Measurements from ENCODE around the gene ARF3.

The ARF3 gene

GRCh38 chr12:48957141-48958048 is at the start of gene ARF3:
TSS of gene ARF3 (minus strand) at chr12:48957487. CDS start at chr12:48941095, 16,392 bp downstream.
- peak; percentile 98 for DNase-seq

GRCh38 chr12:49000346-49000745 is 43.1 kb upstream of the ARF3 start:
- no peak for DNase-seq

- peak; percentile 74 for DNase-seq
Measured at GRCh38 chr12:48999371-49000131, 42.3 kb upstream of the ARF3 start, which contains the start of gene DDN. TSS of gene DDN (minus strand) at chr12:48999375. CDS start at chr12:48999287, 88 bp downstream.

- peak; percentile 54 for DNase-seq
Measured at GRCh38 chr12:48998497-48999353, 41.4 kb upstream of the ARF3 start.

- peak; percentile 54 for DNase-seq
Measured at GRCh38 chr12:48997719-48998496, 40.6 kb upstream of the ARF3 start.

GRCh38 chr12:48996794-48997718 is 39.8 kb upstream of the ARF3 start:
- DNase-seq, result peak; percentile 63

GRCh38 chr12:48995086-48995879 is 38.0 kb upstream of the ARF3 start:
- DNase-seq, result peak; percentile 84

GRCh38 chr12:48994224-48995085 is 37.2 kb upstream of the ARF3 start:
- DNase-seq, result no peak

- DNase-seq, result no peak
Measured at GRCh38 chr12:48993787-48994186, 36.5 kb upstream of the ARF3 start.

GRCh38 chr12:48991247-48992050 is 34.2 kb upstream of the ARF3 start:
- DNase-seq, result peak; percentile 20

GRCh38 chr12:48990552-48990951 is 33.3 kb upstream of the ARF3 start:
- peak; percentile 58 for DNase-seq

- DNase-seq, result peak; percentile 49
Measured at GRCh38 chr12:48988030-48988649, 30.9 kb upstream of the ARF3 start.

- peak; percentile 83 for DNase-seq
Measured at GRCh38 chr12:48986720-48987291, 29.5 kb upstream of the ARF3 start.

- DNase-seq, result no peak
Measured at GRCh38 chr12:48985901-48986300, 28.6 kb upstream of the ARF3 start.

GRCh38 chr12:48985475-48985897 is 28.2 kb upstream of the ARF3 start:
- DNase-seq, result no peak

- peak; percentile 16 for DNase-seq
Measured at GRCh38 chr12:48982397-48983080, 25.3 kb upstream of the ARF3 start.

Data from NCI-H146 (cell line).